ENCODE results near the gene COBL. TPM values are rescaled to one million over a fixed set of nuclear protein-coding genes. Genes with fewer than 3 reads are reported as not detected.

The COBL gene
- total and polyA plus RNA-seq, 2 experiments from 2014 or later: not detected

GRCh38 chr7:51108134-51108533, 208.5 kb downstream of the COBL start:
- Histone ChIP-seq H3K9me3 (ENCODE audit: low read depth) (no peaks in the 10 kb centered on the region), H3F3A (ENCODE audit: insufficient read depth) (no peaks in the 10 kb centered on the region), H3K4me3 (no peak overlapping the region), H3K27me3 (replicated peaks; ENCODE audit: insufficient read depth) (no peaks in the 10 kb centered on the region; the same call in 1 of the 2 replicates), H3K9ac (no peak overlapping the region), H3K4me1 (ENCODE audit: insufficient read depth) (no peaks in the 10 kb centered on the region), H3K27ac (no peak overlapping the region), H3K79me2 (ENCODE audit: insufficient read depth) (no peaks in the 10 kb centered on the region), H3K36me3 (ENCODE audit: low read depth) (no peaks in the 10 kb centered on the region), H3K4me2 (ENCODE audit: unreplicated experiment) (no peak overlapping the region), H4K20me1 (ENCODE audit: insufficient read depth) (no peaks in the 10 kb centered on the region), H2AFZ (no peak overlapping the region), H3K9me2 (ENCODE audit: insufficient read depth) (no peaks in the 10 kb centered on the region)
- 52 to 54% methylated on average over 8 of the region's 8 CpGs for WGBS, 2 experiments (ENCODE audit: low coverage in 1 of 2, low lambda C conversion rate in 2 of 2, missing lambda C conversion rate in 2 of 2)
- no peak for DNase-seq
- in situ Hi-C loops (cut with MboI): no loop called here
- no peak for TF ChIP-seq EZH2phosphoT487 (IDR thresholded peaks at IDR 0.05; ENCODE audit: insufficient read depth, low read depth)
- TF ChIP-seq EZH2 (IDR thresholded peaks at IDR 0.05; ENCODE audit: insufficient read depth, poor library complexity, severe bottlenecking): no peak

DNA sequence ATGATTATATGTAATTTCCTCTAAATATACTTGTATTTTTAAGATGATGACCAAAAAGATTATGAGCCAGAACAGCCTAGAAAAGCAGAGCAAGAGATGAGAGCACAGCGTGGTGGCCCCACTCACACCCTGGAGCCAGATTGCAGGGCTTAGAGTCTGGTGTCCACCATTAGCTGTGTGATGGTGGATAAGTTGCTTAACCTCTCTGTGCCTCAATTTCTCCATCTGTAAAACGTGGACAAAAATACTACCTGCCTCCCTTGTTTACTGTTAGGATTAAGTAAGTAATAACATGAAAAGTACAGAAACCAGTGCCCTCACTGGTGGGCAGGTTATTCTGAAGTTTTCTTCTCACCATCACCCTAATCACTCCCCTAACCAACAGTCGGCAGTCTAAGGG, 212.3 kb downstream of the COBL start:
- H3F3A ChIP-seq (ENCODE audit: insufficient read depth): no peaks in the 10 kb centered on the region
- no peak overlapping the region for H3K27ac ChIP-seq
- no peaks in the 10 kb centered on the region for H3K9me2 ChIP-seq (ENCODE audit: insufficient read depth)
- H3K4me3 ChIP-seq: no peak overlapping the region
- no peaks in the 10 kb centered on the region for H4K20me1 ChIP-seq (ENCODE audit: insufficient read depth)
- peaks cover 17% of the 10 kb centered on the region; the same call in 1 of the 2 replicates for H3K27me3 ChIP-seq (replicated peaks; ENCODE audit: insufficient read depth)
- WGBS, 2 experiments (ENCODE audit: low coverage in 1 of 2, low lambda C conversion rate in 2 of 2, missing lambda C conversion rate in 2 of 2): 29 to 37% methylated on average over 3 of the region's 3 CpGs
- no peak for DNase-seq
- H3K4me2 ChIP-seq (ENCODE audit: unreplicated experiment): no peak overlapping the region
- H2AFZ ChIP-seq: no peak overlapping the region
- no peak overlapping the region for H3K9ac ChIP-seq
- H3K4me1 ChIP-seq (ENCODE audit: insufficient read depth): no peaks in the 10 kb centered on the region
- H3K79me2 ChIP-seq (ENCODE audit: insufficient read depth): no peaks in the 10 kb centered on the region
- no peaks in the 10 kb centered on the region for H3K36me3 ChIP-seq (ENCODE audit: low read depth)
- in situ Hi-C loops (cut with MboI): no loop called here
- no peaks in the 10 kb centered on the region for H3K9me3 ChIP-seq (ENCODE audit: low read depth)
- TF ChIP-seq EZH2 (IDR thresholded peaks at IDR 0.05; ENCODE audit: insufficient read depth, poor library complexity, severe bottlenecking) (no peak), EZH2phosphoT487 (IDR thresholded peaks at IDR 0.05; ENCODE audit: insufficient read depth, low read depth) (no peak)

DNA sequence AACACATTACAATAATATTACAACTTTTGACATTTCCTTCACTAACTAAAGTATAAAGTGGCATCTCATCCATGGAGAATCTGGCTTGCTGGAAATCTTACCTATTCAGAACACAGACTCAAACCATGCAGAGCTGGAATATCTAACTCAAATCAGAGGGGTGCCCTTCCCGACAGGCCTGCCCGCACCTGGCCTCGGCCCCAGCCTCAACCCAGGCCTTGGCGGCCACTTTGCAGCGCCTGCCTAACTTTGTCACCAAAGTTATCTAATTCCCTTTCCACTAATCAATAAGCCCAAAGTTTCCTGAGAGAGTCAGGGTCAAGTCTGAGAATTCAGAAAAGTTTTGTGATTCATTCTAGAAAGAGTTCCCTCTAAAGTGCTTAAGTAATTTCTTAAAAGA, 212.9 kb downstream of the COBL start:
- Histone ChIP-seq H2AFZ (no peak overlapping the region), H3K27me3 (replicated peaks; ENCODE audit: insufficient read depth) (peaks cover 17% of the 10 kb centered on the region; the same call in 1 of the 2 replicates), H3K27ac (no peak overlapping the region), H3K9me3 (ENCODE audit: low read depth) (no peaks in the 10 kb centered on the region), H3K79me2 (ENCODE audit: insufficient read depth) (no peaks in the 10 kb centered on the region), H3K9ac (no peak overlapping the region), H3K36me3 (ENCODE audit: low read depth) (no peaks in the 10 kb centered on the region), H3K4me2 (ENCODE audit: unreplicated experiment) (no peak overlapping the region), H3K4me1 (ENCODE audit: insufficient read depth) (no peaks in the 10 kb centered on the region), H3F3A (ENCODE audit: insufficient read depth) (no peaks in the 10 kb centered on the region), H3K4me3 (no peak overlapping the region), H3K9me2 (ENCODE audit: insufficient read depth) (no peaks in the 10 kb centered on the region), H4K20me1 (ENCODE audit: insufficient read depth) (no peaks in the 10 kb centered on the region)
- DNase-seq: no peak
- in situ Hi-C loops (cut with MboI): no loop called here
- 97% methylated on average over 5 of the region's 5 CpGs for WGBS, 2 experiments (ENCODE audit: low coverage in 1 of 2, low lambda C conversion rate in 2 of 2, missing lambda C conversion rate in 2 of 2)
- no peak for TF ChIP-seq EZH2phosphoT487 (IDR thresholded peaks at IDR 0.05; ENCODE audit: insufficient read depth, low read depth)
- TF ChIP-seq EZH2 (IDR thresholded peaks at IDR 0.05; ENCODE audit: insufficient read depth, poor library complexity, severe bottlenecking): no peak

- no peaks in the 10 kb centered on the region for H3K4me1 ChIP-seq (ENCODE audit: insufficient read depth)
- no peaks in the 10 kb centered on the region for H3K9me3 ChIP-seq (ENCODE audit: low read depth)
- peak; percentile 31 for DNase-seq
- H3K27me3 ChIP-seq (replicated peaks; ENCODE audit: insufficient read depth): peaks cover 17% of the 10 kb centered on the region; the same call in 1 of the 2 replicates
- H3K4me2 ChIP-seq (ENCODE audit: unreplicated experiment): no peak overlapping the region
- H3K36me3 ChIP-seq (ENCODE audit: low read depth): no peaks in the 10 kb centered on the region
- no peaks in the 10 kb centered on the region for H4K20me1 ChIP-seq (ENCODE audit: insufficient read depth)
- H3K27ac ChIP-seq: no peak overlapping the region
- H2AFZ ChIP-seq: no peak overlapping the region
- no peak overlapping the region for H3K9ac ChIP-seq
- WGBS, 2 experiments (ENCODE audit: low coverage in 1 of 2, low lambda C conversion rate in 2 of 2, missing lambda C conversion rate in 2 of 2): 35 to 56% methylated on average over 2 of the region's 2 CpGs
- H3K79me2 ChIP-seq (ENCODE audit: insufficient read depth): no peaks in the 10 kb centered on the region
- no peaks in the 10 kb centered on the region for H3F3A ChIP-seq (ENCODE audit: insufficient read depth)
- TF ChIP-seq EZH2phosphoT487 (IDR thresholded peaks at IDR 0.05; ENCODE audit: insufficient read depth, low read depth): no peak
- no peak for TF ChIP-seq EZH2 (IDR thresholded peaks at IDR 0.05; ENCODE audit: insufficient read depth, poor library complexity, severe bottlenecking)
- H3K4me3 ChIP-seq: no peak overlapping the region
- no peaks in the 10 kb centered on the region for H3K9me2 ChIP-seq (ENCODE audit: insufficient read depth)
- in situ Hi-C loops (cut with MboI): no loop called here
These were observed 213.8 kb downstream of the COBL start for GRCh38 chr7:51102828-51103227.

All from GM23248 (cell line).